Tibial artery (tissue), 4 donors: ENCODE results near the gene NKG7.

Experiments
- DNase-seq, 2 donors: peaks; one replicate each; pipeline ENCODE4 v3.0.0-alpha.2; 2019
- H3K27ac ChIP-seq, 2 donors: fragments of 200-600 bp; sonication (generic) in 1 of 2; 1 replicate in 1 of 2; 2 replicates in 1 of 2; pipeline ENCODE4 v1.5.1; 2018 to 2019; ENCODE audit warnings: mild to moderate bottlenecking in 1 of 2
- H3K27me3 ChIP-seq, 2 donors: fragments of 200-600 bp; sonication (generic) in 1 of 2; one replicate each; pipeline versions ENCODE4 v1.5.1 to v1.6.0; 2016 to 2019
- H3K36me3 ChIP-seq, 3 donors: fragments of 200-600 bp; sonication (generic) in 2 of 3; one replicate each; pipeline ENCODE4 v1.5.1; 2016 to 2019; ENCODE audit warnings: mild to moderate bottlenecking in 2 of 3
- H3K4me1 ChIP-seq, 4 donors: fragments of 200-600 bp; sonication (generic) in 2 of 4; 1 replicate in 3 of 4; 2 replicates in 1 of 4; pipeline ENCODE4 v1.5.1; 2016 to 2019
- H3K4me3 ChIP-seq, 2 donors: fragments of 200-600 bp; sonication (generic) in 1 of 2; 1 replicate in 1 of 2; 2 replicates in 1 of 2; pipeline ENCODE4 v1.5.1; 2018 to 2019; ENCODE audit warnings: mild to moderate bottlenecking in 2 of 2
- H3K9me3 ChIP-seq, 3 donors: fragments of 200-600 bp; sonication (generic) in 1 of 3; one replicate each; pipeline ENCODE4 v1.5.1; 2016 to 2019
- intact Hi-C: fragments of 100-400 bp; cut with DNase I; formaldehyde crosslinking; loops from one replicate; pipeline ENCODE4 v1.15.0; 2023; ENCODE audit warnings: low total_unique reads
- TF ChIP-seq, protein P1 (sequence below), 2 experiments: fragments of 200-600 bp in 1 of 2; fragments of 450-650 bp in 1 of 2; IDR thresholded peaks; one replicate each; pipeline ENCODE4 v1.5.1; 2017 to 2019; ENCODE audit warnings: antibody characterized with exemption in 2 of 2, mild to moderate bottlenecking in 1 of 2, moderate library complexity in 1 of 2

Gene NKG7

DNA sequence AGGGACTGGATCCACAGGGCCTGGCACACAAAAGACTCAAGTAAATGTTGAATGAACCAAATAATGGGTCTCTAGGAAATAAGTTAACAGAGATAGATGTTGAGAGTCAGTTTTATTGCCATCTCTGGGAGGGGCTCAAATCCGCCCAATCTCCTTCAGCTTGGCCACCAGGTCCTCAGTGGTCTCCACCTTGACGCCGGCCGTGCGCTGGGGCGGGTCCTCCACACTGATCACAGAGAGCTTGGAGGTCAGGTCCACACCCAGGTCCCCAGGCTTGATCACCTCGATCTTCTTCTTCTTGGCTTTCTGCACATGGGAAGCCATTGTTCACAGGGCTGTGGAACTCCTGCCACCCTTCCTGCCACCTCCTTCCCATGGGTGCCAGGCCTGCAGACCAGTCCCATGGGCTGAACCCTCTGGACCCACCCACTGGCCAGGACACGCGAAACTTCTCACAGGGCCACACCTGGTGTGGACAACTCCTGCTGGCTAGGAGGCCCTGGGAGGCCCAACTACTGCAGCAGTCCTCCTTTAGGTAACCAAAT is 27.3 kb downstream of the NKG7 start:
- Histone ChIP-seq H3K27me3 (no peaks in the 10 kb centered on the region), H3K4me1 (peaks cover 0 to 8% (median 3%) of the 10 kb centered on the region in 4 donors), H3K9me3 (no peaks in the 10 kb centered on the region), H3K27ac (no peak overlapping the region), H3K36me3 (peaks cover 6 to 47% (median 17%) of the 10 kb centered on the region in 3 donors), H3K4me3 (no peak overlapping the region)
- intact Hi-C loops, result no loop called here
- DNase-seq, result no peak
- TF ChIP-seq, protein P1, sequence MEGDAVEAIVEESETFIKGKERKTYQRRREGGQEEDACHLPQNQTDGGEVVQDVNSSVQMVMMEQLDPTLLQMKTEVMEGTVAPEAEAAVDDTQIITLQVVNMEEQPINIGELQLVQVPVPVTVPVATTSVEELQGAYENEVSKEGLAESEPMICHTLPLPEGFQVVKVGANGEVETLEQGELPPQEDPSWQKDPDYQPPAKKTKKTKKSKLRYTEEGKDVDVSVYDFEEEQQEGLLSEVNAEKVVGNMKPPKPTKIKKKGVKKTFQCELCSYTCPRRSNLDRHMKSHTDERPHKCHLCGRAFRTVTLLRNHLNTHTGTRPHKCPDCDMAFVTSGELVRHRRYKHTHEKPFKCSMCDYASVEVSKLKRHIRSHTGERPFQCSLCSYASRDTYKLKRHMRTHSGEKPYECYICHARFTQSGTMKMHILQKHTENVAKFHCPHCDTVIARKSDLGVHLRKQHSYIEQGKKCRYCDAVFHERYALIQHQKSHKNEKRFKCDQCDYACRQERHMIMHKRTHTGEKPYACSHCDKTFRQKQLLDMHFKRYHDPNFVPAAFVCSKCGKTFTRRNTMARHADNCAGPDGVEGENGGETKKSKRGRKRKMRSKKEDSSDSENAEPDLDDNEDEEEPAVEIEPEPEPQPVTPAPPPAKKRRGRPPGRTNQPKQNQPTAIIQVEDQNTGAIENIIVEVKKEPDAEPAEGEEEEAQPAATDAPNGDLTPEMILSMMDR (IDR thresholded peaks at IDR 0.05), result no peak

DNA sequence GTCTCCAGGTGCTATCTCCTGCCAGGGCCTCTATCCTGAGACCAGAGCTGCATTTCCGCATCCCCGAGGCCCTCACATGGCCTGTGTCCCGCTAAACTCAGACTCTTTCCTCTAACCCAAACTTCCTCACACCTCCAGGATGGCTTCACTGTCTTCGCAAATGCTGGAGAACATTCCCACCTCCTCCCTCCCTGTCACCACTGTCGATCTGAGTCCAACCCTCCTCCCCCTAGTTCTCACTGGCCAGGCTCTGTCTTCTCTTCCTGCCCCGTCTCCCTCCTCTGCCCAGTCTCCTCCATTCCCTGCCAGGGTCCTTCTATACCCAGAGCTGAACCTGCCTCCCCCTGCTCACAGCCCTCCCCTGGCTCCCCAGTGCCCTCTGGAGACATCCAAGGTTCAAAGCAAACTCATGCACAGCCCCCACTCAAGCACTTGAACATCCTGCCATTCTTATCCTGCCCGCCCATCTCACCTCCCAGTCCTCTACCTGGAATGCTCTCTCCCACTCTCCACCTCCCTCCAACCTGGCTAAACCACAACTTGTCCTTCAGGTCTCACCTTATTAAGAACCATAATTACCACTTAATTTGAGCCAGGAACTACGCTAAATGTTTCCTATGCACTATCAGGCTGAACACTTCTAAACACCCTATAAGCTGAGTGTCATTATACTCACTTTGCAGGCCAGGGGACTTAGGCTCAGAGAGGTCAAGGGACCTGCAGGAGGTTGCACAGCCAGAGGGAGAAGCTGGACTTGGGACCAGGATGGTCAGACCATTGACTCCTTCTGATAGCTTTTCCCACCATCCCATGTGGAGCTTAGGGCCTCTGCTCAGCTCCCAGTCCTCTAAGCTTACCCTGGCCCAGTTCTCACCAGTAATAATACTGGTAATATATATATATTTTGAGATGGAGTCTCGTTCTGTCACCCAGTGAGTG is 29.6 kb downstream of the NKG7 start:
- H3K4me1 ChIP-seq, result peaks cover 0 to 18% (median 11%) of the 10 kb centered on the region in 4 donors
- no peak for DNase-seq
- no peak overlapping the region for H3K27ac ChIP-seq
- H3K27me3 ChIP-seq, result no peaks in the 10 kb centered on the region
- peaks cover 0 to 35% (median 5%) of the 10 kb centered on the region in 3 donors for H3K36me3 ChIP-seq
- TF ChIP-seq, protein P1 (IDR thresholded peaks at IDR 0.05), result no peak
- H3K9me3 ChIP-seq, result no peaks in the 10 kb centered on the region
- intact Hi-C loops, result no loop called here
- no peak overlapping the region for H3K4me3 ChIP-seq

DNA sequence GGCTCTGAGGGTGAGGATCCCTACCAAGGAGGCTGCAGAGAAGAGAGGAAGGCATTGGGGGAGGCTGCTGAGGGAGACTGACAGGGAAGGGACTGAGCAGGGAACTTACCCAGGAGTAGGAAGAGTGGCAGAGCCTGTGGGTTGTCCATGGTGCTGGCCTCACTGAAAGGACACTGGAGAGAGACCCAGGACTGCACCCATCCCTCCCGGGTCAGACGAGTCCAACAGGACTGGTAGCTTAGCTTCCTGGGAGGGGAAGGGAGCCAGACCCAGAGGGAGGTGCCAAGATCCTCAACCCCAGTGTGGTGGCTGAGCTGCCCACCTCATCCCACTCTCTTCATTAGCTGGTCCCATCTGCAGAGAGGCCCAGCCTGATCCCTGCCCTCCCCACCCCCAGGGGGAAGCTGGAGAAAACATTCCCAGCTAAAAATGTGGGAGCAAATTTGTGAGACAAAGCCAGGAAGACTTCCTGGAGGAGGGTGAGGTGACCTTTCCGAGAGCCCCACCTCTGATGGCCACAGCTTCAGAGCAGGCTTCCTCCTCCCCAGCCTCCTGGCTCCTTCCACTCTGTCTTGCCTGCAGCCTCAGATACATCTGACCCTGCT is 30.4 kb downstream of the NKG7 start, which contains the start of gene VSIG10L:
Gene VSIG10L (minus strand): TSS at position 164 of the 605 bp plus-strand sequence. CDS start 15 bp downstream, at position 149.
- TF ChIP-seq, protein P1 (IDR thresholded peaks at IDR 0.05), result no peak
- Histone ChIP-seq H3K9me3 (no peaks in the 10 kb centered on the region), H3K36me3 (peaks cover 0 to 27% (median 3%) of the 10 kb centered on the region in 3 donors), H3K27me3 (no peaks in the 10 kb centered on the region), H3K4me1 (peaks cover 0 to 18% (median 11%) of the 10 kb centered on the region in 4 donors), H3K4me3 (no peak within 1 kb of the TSS), H3K27ac (peak within 1 kb of the TSS in 1 of 2 donors; percentile 89)
- intact Hi-C loops, result no loop called here
- DNase-seq, result no peak

DNA sequence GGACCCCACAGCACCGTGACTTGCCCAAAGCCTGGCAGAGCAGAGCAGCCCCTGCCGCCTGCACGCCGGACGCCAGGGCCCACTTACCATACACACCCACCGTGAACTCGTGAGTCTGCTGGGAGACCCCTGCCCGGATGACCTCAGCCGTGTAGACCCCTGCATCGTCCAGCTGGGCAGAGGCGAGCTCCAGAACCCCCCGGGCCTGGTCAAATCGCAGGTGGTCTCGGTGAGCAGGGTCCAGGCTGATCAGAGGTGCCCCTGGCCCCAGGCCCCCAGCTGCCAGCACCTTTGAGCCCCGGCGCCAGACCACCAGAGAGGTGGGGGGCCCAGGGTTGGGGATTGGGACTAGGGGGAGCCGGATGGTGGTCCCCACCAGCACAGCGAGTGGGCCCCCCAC is 31.4 kb downstream of the NKG7 start:
- TF ChIP-seq, protein P1 (IDR thresholded peaks at IDR 0.05), result no peak
- DNase-seq, result no peak
- intact Hi-C loops, result no loop called here

More for the DNA sequence above, 31.4 kb downstream of the NKG7 start:
- H3K4me3 ChIP-seq, result no peak overlapping the region
- peak overlapping the region in 1 of 2 donors; percentile 89 for H3K27ac ChIP-seq
- H3K36me3 ChIP-seq, result peaks cover 0 to 17% (median 3%) of the 10 kb centered on the region in 3 donors
- no peaks in the 10 kb centered on the region for H3K9me3 ChIP-seq
- H3K4me1 ChIP-seq, result peaks cover 0 to 18% (median 11%) of the 10 kb centered on the region in 4 donors
- H3K27me3 ChIP-seq, result no peaks in the 10 kb centered on the region
